Liver (tissue), 9 donors: Measurements from ENCODE around the gene BCR. TPM values are rescaled to one million over a fixed set of nuclear protein-coding genes. Genes with fewer than 3 reads are reported as not detected.

Experiments used
- DNase-seq: peaks from one replicate; pipeline ENCODE4 v3.0.0-alpha.2; 2017; ENCODE audit warnings: low spot score
- H3K27ac ChIP-seq, 2 donors: one replicate each; pipeline ENCODE4 v1.7.0; 2013; ENCODE audit warnings: inconsistent platforms in 2 of 2, low read length in 2 of 2, control low read depth in 1 of 2, low read depth in 1 of 2, mild to moderate bottlenecking in 1 of 2
- H3K27me3 ChIP-seq, 4 donors: one replicate each; pipeline versions ENCODE4 v1.6.1 to v1.7.0; 2013; ENCODE audit warnings: low read length in 3 of 4, inconsistent platforms in 1 of 4, mild to moderate bottlenecking in 1 of 4, moderate library complexity in 1 of 4; ENCODE audit not compliant: control insufficient read depth in 4 of 4, insufficient read depth in 4 of 4
- H3K36me3 ChIP-seq, 4 donors: one replicate each; pipeline versions ENCODE4 v1.6.1 to v1.7.0; 2013; ENCODE audit warnings: low read length in 3 of 4, mild to moderate bottlenecking in 3 of 4, low read depth in 1 of 4, moderate library complexity in 1 of 4; ENCODE audit not compliant: control insufficient read depth in 4 of 4, insufficient read depth in 3 of 4
- H3K4me1 ChIP-seq, 4 donors: one replicate each; pipeline versions ENCODE4 v1.6.1 to v1.7.0; 2013; ENCODE audit warnings: low read length in 3 of 4, mild to moderate bottlenecking in 3 of 4, moderate library complexity in 1 of 4; ENCODE audit not compliant: control insufficient read depth in 4 of 4, insufficient read depth in 4 of 4
- H3K4me3 ChIP-seq, 3 donors: one replicate each; pipeline versions ENCODE4 v1.6.1 to v1.7.0; 2013; ENCODE audit warnings: low read length in 3 of 3, control low read depth in 1 of 3, low read depth in 1 of 3, mild to moderate bottlenecking in 1 of 3
- H3K9ac ChIP-seq, 2 donors: one replicate each; pipeline ENCODE4 v1.7.0; 2013; ENCODE audit warnings: low read length in 2 of 2, mild to moderate bottlenecking in 2 of 2, moderate library complexity in 2 of 2, control low read depth in 1 of 2, low read depth in 1 of 2
- H3K9me3 ChIP-seq, 4 donors: one replicate each; pipeline versions ENCODE4 v1.6.1 to v1.7.0; 2013; ENCODE audit warnings: low read length in 3 of 4; ENCODE audit not compliant: control insufficient read depth in 4 of 4
- CTCF ChIP-seq: fragments of 150-350 bp; IDR thresholded peaks from 2 replicates; pipeline ENCODE4 v1.5.1; 2017; ENCODE audit warnings: improper control_type of control experiment, low read depth, low read length; ENCODE audit not compliant: missing input control
- EGR1 ChIP-seq, 2 donors: IDR thresholded peaks; 2 replicates each; pipeline ENCODE4 v1.6.1; 2016 to 2018; ENCODE audit warnings: antibody characterized with exemption in 2 of 2, low read depth in 2 of 2
- FOXA1 ChIP-seq: IDR thresholded peaks from 2 replicates; pipeline ENCODE4 v1.6.1; 2016; ENCODE audit warnings: antibody characterized with exemption
- FOXA2 ChIP-seq: IDR thresholded peaks from 2 replicates; pipeline ENCODE4 v1.6.1; 2016; ENCODE audit warnings: antibody characterized with exemption
- GABPA ChIP-seq, 2 donors: IDR thresholded peaks in 1 of 2; conservative IDR thresholded peaks in 1 of 2; 2 replicates each; pipeline ENCODE4 v1.6.1; 2016; ENCODE audit warnings: antibody characterized with exemption in 2 of 2, mild to moderate bottlenecking in 1 of 2, moderate library complexity in 1 of 2
- HNF4A ChIP-seq, 2 donors: conservative IDR thresholded peaks; 2 replicates each; pipeline ENCODE4 v1.6.1; 2016; ENCODE audit warnings: antibody characterized with exemption in 2 of 2, mild to moderate bottlenecking in 2 of 2
- HNF4G ChIP-seq: IDR thresholded peaks from 2 replicates; pipeline ENCODE4 v1.6.1; 2016; ENCODE audit warnings: antibody characterized with exemption
- JUND ChIP-seq, 2 donors: IDR thresholded peaks; 2 replicates each; pipeline ENCODE4 v1.6.1; 2016; ENCODE audit warnings: antibody characterized with exemption in 2 of 2
- MAX ChIP-seq: IDR thresholded peaks from 2 replicates; pipeline ENCODE4 v1.6.1; 2016; ENCODE audit warnings: antibody characterized with exemption
- NR2F2 ChIP-seq: IDR thresholded peaks from 2 replicates; pipeline ENCODE4 v1.6.1; 2016; ENCODE audit warnings: antibody characterized with exemption
- RAD21 ChIP-seq, 2 donors: IDR thresholded peaks; 2 replicates each; pipeline ENCODE4 v1.6.1; 2016; ENCODE audit warnings: antibody characterized with exemption in 2 of 2, mild to moderate bottlenecking in 2 of 2
- REST ChIP-seq: IDR thresholded peaks from 2 replicates; pipeline ENCODE4 v1.6.1; 2016; ENCODE audit warnings: antibody characterized with exemption, mild to moderate bottlenecking
- RXRA ChIP-seq, 2 donors: IDR thresholded peaks; 2 replicates each; pipeline ENCODE4 v1.6.1; 2017 to 2018; ENCODE audit warnings: antibody characterized with exemption in 2 of 2, mild to moderate bottlenecking in 1 of 2
- SP1 ChIP-seq: IDR thresholded peaks from 2 replicates; pipeline ENCODE4 v1.6.1; 2018; ENCODE audit warnings: antibody characterized with exemption, mild to moderate bottlenecking
- TAF1 ChIP-seq: conservative IDR thresholded peaks from 2 replicates; pipeline ENCODE4 v1.6.1; 2016; ENCODE audit warnings: antibody characterized with exemption, mild to moderate bottlenecking
- YY1 ChIP-seq: IDR thresholded peaks from 2 replicates; pipeline ENCODE4 v1.6.1; 2016; ENCODE audit warnings: antibody characterized with exemption, mild to moderate bottlenecking
- ZBTB33 ChIP-seq: IDR thresholded peaks from 2 replicates; pipeline ENCODE4 v1.6.1; 2016; ENCODE audit warnings: antibody characterized with exemption
- WGBS: extraction: QIAGEN DNeasy Blood & Tissue Kit; methylation state at CpG from one replicate; pipeline ENCODE4 v1.1.7; 2013; 5-methylcytosine and 5-hydroxymethylcytosine counted together
- polyA plus RNA-seq, 2 donors: library from polyadenylated mRNA; stranded (reverse) in 1 of 2; unstranded in 1 of 2; fragments of 200-250 nt in 1 of 2; fragments of >200 nt in 1 of 2; fragmentation: Nextera tagmentation in 1 of 2; extraction: Ambion mirVana in 1 of 2; gene quantifications; one replicate each; pipeline versions ENCODE4 v1.2.1 to v1.2.3, GENCODE V29; 2013 to 2015
- total RNA-seq, 2 donors: library from RNA; depleted of rRNA; stranded (reverse); fragments of >200 nt; gene quantifications; one replicate each; pipeline ENCODE4 v1.2.3, GENCODE V29; 2014
- TF ChIP-seq, protein P1 (sequence below): IDR thresholded peaks from 2 replicates; pipeline ENCODE4 v1.6.1; 2016; ENCODE audit warnings: antibody characterized with exemption
- donor health status: healthy.
- donor health status: healthy.
- donor health status: healthy.
- donor health status: healthy.
- donor health status: healthy.

Gene BCR
- total and polyA plus RNA-seq, 4 donors, result 7.4 to 35.6 (median 18.3) TPM

DNA sequence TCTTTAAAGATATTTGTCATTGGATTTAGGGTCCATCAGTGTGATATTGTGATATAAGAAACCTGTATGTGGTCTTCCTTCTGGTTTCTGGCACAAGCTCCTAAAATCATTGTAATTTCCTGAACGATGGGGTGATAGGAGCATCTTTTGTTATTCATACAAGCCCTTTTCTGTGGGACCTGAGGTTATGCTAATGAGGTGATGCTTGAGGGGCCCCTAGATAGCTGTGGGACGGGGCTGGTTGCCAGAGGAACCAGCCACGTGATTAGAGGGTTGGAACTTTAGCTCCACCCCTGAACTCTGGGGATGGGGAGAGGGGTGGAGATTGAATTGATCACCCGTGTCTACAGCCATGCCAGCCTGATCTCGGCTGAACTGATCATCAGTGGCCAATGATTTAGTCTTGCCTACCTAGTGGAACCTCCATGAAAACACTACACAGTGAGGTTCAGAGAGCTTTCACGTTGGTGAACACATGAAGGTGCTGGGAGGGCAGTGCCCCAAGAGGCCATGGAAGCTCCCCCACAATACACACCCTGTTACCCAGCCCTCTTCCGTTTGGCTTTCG is 62.8 kb downstream of the BCR start:
- no peaks in the 10 kb centered on the region for H3K9me3 ChIP-seq
- H3K4me3 ChIP-seq, result no peak overlapping the region
- H3K9ac ChIP-seq, result no peak overlapping the region
- WGBS, result 66% methylated on average over 8 of the region's 8 CpGs
- peaks cover 0 to 17% (median 12%) of the 10 kb centered on the region in 4 donors for H3K4me1 ChIP-seq
- no peak for TF ChIP-seq HNF4G
- no peak for TF ChIP-seq FOXA2
- no peak for TF ChIP-seq RXRA (IDR thresholded peaks at IDR 0.05)
- no peak for TF ChIP-seq GABPA (IDR thresholded peaks at IDR 0.05 in 1 of 2, conservative IDR thresholded peaks at IDR 0.05 in 1 of 2)
- TF ChIP-seq RAD21 (IDR thresholded peaks at IDR 0.05), result no peak
- TF ChIP-seq MAX, result no peak
- TF ChIP-seq ZBTB33, result no peak
- TF ChIP-seq YY1, result no peak
- no peak for TF ChIP-seq HNF4A (conservative IDR thresholded peaks at IDR 0.05)
- no peak for TF ChIP-seq JUND (IDR thresholded peaks at IDR 0.05)
- TF ChIP-seq EGR1 (IDR thresholded peaks at IDR 0.05; ENCODE audit: low read depth in 2 of 2), result no peak
- no peak for TF ChIP-seq CTCF
- TF ChIP-seq, protein P1, sequence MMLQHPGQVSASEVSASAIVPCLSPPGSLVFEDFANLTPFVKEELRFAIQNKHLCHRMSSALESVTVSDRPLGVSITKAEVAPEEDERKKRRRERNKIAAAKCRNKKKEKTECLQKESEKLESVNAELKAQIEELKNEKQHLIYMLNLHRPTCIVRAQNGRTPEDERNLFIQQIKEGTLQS, result no peak
- no peak for TF ChIP-seq TAF1
- no peak for TF ChIP-seq SP1
- H3K36me3 ChIP-seq, result no peaks in the 10 kb centered on the region
- no peak for DNase-seq
- H3K27me3 ChIP-seq, result no peaks in the 10 kb centered on the region
- no peak overlapping the region for H3K27ac ChIP-seq

DNA sequence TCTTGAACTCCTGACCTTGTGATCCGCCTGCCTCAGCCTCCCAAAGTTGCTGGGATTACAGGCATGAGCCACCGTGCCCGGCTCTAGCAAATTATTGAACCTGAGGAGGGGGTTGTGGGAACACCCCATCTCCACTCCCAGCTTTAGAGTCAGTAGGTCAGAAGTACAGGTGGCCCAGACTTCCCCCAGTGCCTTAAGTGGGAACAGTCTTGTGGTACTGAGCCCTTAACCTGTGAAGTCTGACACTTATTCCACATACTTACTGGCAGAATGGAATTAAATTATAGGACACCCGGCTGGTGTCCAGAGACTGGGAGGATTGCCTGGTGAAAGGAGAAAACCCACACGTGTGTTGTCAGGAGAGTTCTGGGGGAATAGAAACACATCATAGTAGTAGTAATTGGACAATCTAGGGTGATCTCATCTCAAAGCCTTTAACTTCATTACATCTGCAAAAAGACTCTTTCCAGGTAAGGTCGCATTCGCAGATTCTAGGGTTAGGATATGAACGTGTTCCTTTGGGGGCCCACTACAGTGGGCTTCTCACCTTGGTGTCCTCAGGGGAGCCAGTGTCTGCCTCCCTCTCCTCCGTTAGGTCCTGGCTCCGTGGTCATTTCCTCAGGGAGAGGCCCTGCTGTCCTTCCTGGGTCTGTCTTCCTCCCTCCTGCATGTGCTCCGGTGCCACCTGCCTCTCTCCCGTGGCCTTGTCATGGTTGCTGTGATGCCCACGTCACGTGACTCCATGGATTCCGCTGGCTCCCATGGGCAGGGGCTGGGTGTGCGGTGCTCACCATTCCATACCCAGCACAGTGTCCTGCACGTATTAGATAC is 63.8 kb downstream of the BCR start:
- no peak for TF ChIP-seq RAD21 (IDR thresholded peaks at IDR 0.05)
- no peak for TF ChIP-seq JUND (IDR thresholded peaks at IDR 0.05)
- no peak for TF ChIP-seq REST
- no peak for TF ChIP-seq CTCF
- TF ChIP-seq HNF4G, result no peak
- TF ChIP-seq NR2F2, result no peak
- TF ChIP-seq FOXA1, result no peak
- no peak for TF ChIP-seq MAX
- no peak for TF ChIP-seq YY1
- TF ChIP-seq SP1, result no peak
- no peak for TF ChIP-seq HNF4A (conservative IDR thresholded peaks at IDR 0.05)
- Histone ChIP-seq H3K4me1 (peaks cover 0 to 17% (median 12%) of the 10 kb centered on the region in 4 donors), H3K36me3 (no peaks in the 10 kb centered on the region), H3K4me3 (no peak overlapping the region), H3K27me3 (no peaks in the 10 kb centered on the region), H3K27ac (no peak overlapping the region), H3K9me3 (no peaks in the 10 kb centered on the region), H3K9ac (no peak overlapping the region)
- no peak for DNase-seq
- WGBS, result 92% methylated on average over 17 of the region's 17 CpGs
